ENCODE results near the gene CHCHD1.
"Not testable (repeated sequence)": the region's sequence is repeated elsewhere in the genome, so short reads cannot be mapped to it uniquely, and the experiment has no call there.

CHCHD1 gene

GRCh38 chr10:73793456-73793855, 11.6 kb downstream of the CHCHD1 start:
- H3K9me3 ChIP-seq (ENCODE audit: control insufficient read depth, insufficient read depth, low read length) = no peaks in the 10 kb centered on the region
- peaks cover 12% of the 10 kb centered on the region for H3K36me3 ChIP-seq (ENCODE audit: insufficient read depth, low read length)
- no peaks in the 10 kb centered on the region for H3K4me1 ChIP-seq (ENCODE audit: insufficient read depth, low read length)

GRCh38 chr10:73795491-73795890, 13.6 kb downstream of the CHCHD1 start:
- not testable (repeated sequence) for H3K4me1 ChIP-seq (ENCODE audit: insufficient read depth, low read length); H3K9me3 ChIP-seq (ENCODE audit: control insufficient read depth, insufficient read depth, low read length); H3K9ac ChIP-seq (ENCODE audit: low read depth, low read length)
- H3K36me3 ChIP-seq (ENCODE audit: insufficient read depth, low read length) = peaks cover 13% of the 10 kb centered on the region

More at GRCh38 chr10:73793456-73793855, 11.6 kb downstream of the CHCHD1 start:
- H3K9ac ChIP-seq (ENCODE audit: low read depth, low read length) = no peak overlapping the region; the same call in 1 of the 2 replicates

GRCh38 chr10:73796035-73796434, 14.2 kb downstream of the CHCHD1 start:
- peaks cover 13% of the 10 kb centered on the region for H3K36me3 ChIP-seq (ENCODE audit: insufficient read depth, low read length)
- H3K4me1 ChIP-seq (ENCODE audit: insufficient read depth, low read length); H3K9me3 ChIP-seq (ENCODE audit: control insufficient read depth, insufficient read depth, low read length); H3K9ac ChIP-seq (ENCODE audit: low read depth, low read length): not testable (repeated sequence)

GRCh38 chr10:73796766-73797165, 14.9 kb downstream of the CHCHD1 start:
- H3K9ac ChIP-seq (ENCODE audit: low read depth, low read length) = no peak overlapping the region
- H3K4me1 ChIP-seq (ENCODE audit: insufficient read depth, low read length) = no peaks in the 10 kb centered on the region
- H3K9me3 ChIP-seq (ENCODE audit: control insufficient read depth, insufficient read depth, low read length) = no peaks in the 10 kb centered on the region
- peaks cover 13% of the 10 kb centered on the region for H3K36me3 ChIP-seq (ENCODE audit: insufficient read depth, low read length)

GRCh38 chr10:73797324-73798025, 15.6 kb downstream of the CHCHD1 start:
- Histone ChIP-seq H3K36me3 (ENCODE audit: insufficient read depth, low read length) (peaks cover 13% of the 10 kb centered on the region), H3K9me3 (ENCODE audit: control insufficient read depth, insufficient read depth, low read length) (no peaks in the 10 kb centered on the region), H3K4me1 (ENCODE audit: insufficient read depth, low read length) (no peaks in the 10 kb centered on the region), H3K9ac (ENCODE audit: low read depth, low read length) (no peak overlapping the region)

- Histone ChIP-seq H3K9ac (ENCODE audit: low read depth, low read length) (no peak overlapping the region), H3K9me3 (ENCODE audit: control insufficient read depth, insufficient read depth, low read length) (no peaks in the 10 kb centered on the region), H3K4me1 (ENCODE audit: insufficient read depth, low read length) (no peaks in the 10 kb centered on the region), H3K36me3 (ENCODE audit: insufficient read depth, low read length) (peaks cover 13% of the 10 kb centered on the region)
These were observed 16.2 kb downstream of the CHCHD1 start for GRCh38 chr10:73798087-73798486.

- Histone ChIP-seq H3K4me1 (ENCODE audit: insufficient read depth, low read length) (no peaks in the 10 kb centered on the region), H3K9ac (ENCODE audit: low read depth, low read length) (no peak overlapping the region), H3K9me3 (ENCODE audit: control insufficient read depth, insufficient read depth, low read length) (no peaks in the 10 kb centered on the region), H3K36me3 (ENCODE audit: insufficient read depth, low read length) (peaks cover 13% of the 10 kb centered on the region)
These were observed 17.2 kb downstream of the CHCHD1 start for GRCh38 chr10:73798927-73799560.

GRCh38 chr10:73799899-73800559, 18.2 kb downstream of the CHCHD1 start:
- Histone ChIP-seq H3K9ac (ENCODE audit: low read depth, low read length) (no peak overlapping the region), H3K36me3 (ENCODE audit: insufficient read depth, low read length) (peaks cover 12% of the 10 kb centered on the region), H3K9me3 (ENCODE audit: control insufficient read depth, insufficient read depth, low read length) (no peaks in the 10 kb centered on the region)

GRCh38 chr10:73800560-73801252, 18.9 kb downstream of the CHCHD1 start:
- H3K36me3 ChIP-seq (ENCODE audit: insufficient read depth, low read length) = peaks cover 13% of the 10 kb centered on the region
- no peaks in the 10 kb centered on the region for H3K9me3 ChIP-seq (ENCODE audit: control insufficient read depth, insufficient read depth, low read length)
- H3K4me1 ChIP-seq (ENCODE audit: insufficient read depth, low read length) = no peaks in the 10 kb centered on the region
- no peak overlapping the region for H3K9ac ChIP-seq (ENCODE audit: low read depth, low read length)

More at GRCh38 chr10:73799899-73800559, 18.2 kb downstream of the CHCHD1 start:
- H3K4me1 ChIP-seq (ENCODE audit: insufficient read depth, low read length) = no peaks in the 10 kb centered on the region

GRCh38 chr10:73801253-73801590, 19.4 kb downstream of the CHCHD1 start:
- Histone ChIP-seq H3K36me3 (ENCODE audit: insufficient read depth, low read length) (peaks cover 13% of the 10 kb centered on the region), H3K4me1 (ENCODE audit: insufficient read depth, low read length) (no peaks in the 10 kb centered on the region), H3K9me3 (ENCODE audit: control insufficient read depth, insufficient read depth, low read length) (no peaks in the 10 kb centered on the region), H3K9ac (ENCODE audit: low read depth, low read length) (no peak overlapping the region)

- Histone ChIP-seq H3K9ac (ENCODE audit: low read depth, low read length) (no peak overlapping the region), H3K4me1 (ENCODE audit: insufficient read depth, low read length) (no peaks in the 10 kb centered on the region), H3K36me3 (ENCODE audit: insufficient read depth, low read length) (peaks cover 18% of the 10 kb centered on the region), H3K9me3 (ENCODE audit: control insufficient read depth, insufficient read depth, low read length) (no peaks in the 10 kb centered on the region)
These were observed 20.6 kb downstream of the CHCHD1 start for GRCh38 chr10:73802276-73802991.

- Histone ChIP-seq H3K36me3 (ENCODE audit: insufficient read depth, low read length) (peaks cover 13% of the 10 kb centered on the region), H3K9ac (ENCODE audit: low read depth, low read length) (no peak overlapping the region), H3K9me3 (ENCODE audit: control insufficient read depth, insufficient read depth, low read length) (no peaks in the 10 kb centered on the region), H3K4me1 (ENCODE audit: insufficient read depth, low read length) (no peaks in the 10 kb centered on the region)
These were observed 21.9 kb downstream of the CHCHD1 start for GRCh38 chr10:73803680-73804286.

- Histone ChIP-seq H3K36me3 (ENCODE audit: insufficient read depth, low read length) (peaks cover 9% of the 10 kb centered on the region; the same call in 1 of the 2 replicates), H3K9me3 (ENCODE audit: control insufficient read depth, insufficient read depth, low read length) (no peaks in the 10 kb centered on the region), H3K4me1 (ENCODE audit: insufficient read depth, low read length) (no peaks in the 10 kb centered on the region), H3K9ac (ENCODE audit: low read depth, low read length) (no peak overlapping the region)
These were observed 24.5 kb downstream of the CHCHD1 start for GRCh38 chr10:73806176-73806950.
